ES-I3 (cell line): Measurements from ENCODE around the gene CEP128.

ENCODE experiments used
- H3K36me3 ChIP-seq: 2 replicates; pipeline ENCODE4 v1.6.1; 2013; ENCODE audit warnings: mild to moderate bottlenecking, low read length, control low read depth, moderate library complexity; ENCODE audit not compliant: insufficient read depth
- H3K4me1 ChIP-seq: 2 replicates; pipeline ENCODE4 v1.6.1; 2013; ENCODE audit warnings: mild to moderate bottlenecking, control low read depth, low read length; ENCODE audit not compliant: insufficient read depth
- H3K9ac ChIP-seq: 2 replicates; pipeline ENCODE4 v1.6.1; 2013; ENCODE audit warnings: low read depth, mild to moderate bottlenecking, low read length, moderate library complexity
- H3K9me3 ChIP-seq: 2 replicates; pipeline ENCODE4 v1.6.1; 2013; ENCODE audit warnings: mild to moderate bottlenecking, low read length, moderate library complexity; ENCODE audit not compliant: control insufficient read depth, insufficient read depth

CEP128 gene

GRCh38 chr14:80941241-80942185 is at the start of gene CEP128:
CEP128 (minus strand) TSS chr14:80941738.
- H3K9me3 ChIP-seq: no peaks in the 10 kb centered on the region
- H3K9ac ChIP-seq: peak within 1 kb of the TSS; percentile 69
- no peaks in the 10 kb centered on the region for H3K4me1 ChIP-seq
- H3K36me3 ChIP-seq: no peaks in the 10 kb centered on the region

- H3K9me3 ChIP-seq: no peaks in the 10 kb centered on the region
- H3K36me3 ChIP-seq: no peaks in the 10 kb centered on the region
- no peak overlapping the region for H3K9ac ChIP-seq
- H3K4me1 ChIP-seq: no peaks in the 10 kb centered on the region
Observed at GRCh38 chr14:80988735-80989429, 47.3 kb upstream of the CEP128 start.

- Histone ChIP-seq H3K4me1 (no peaks in the 10 kb centered on the region), H3K9ac (no peak overlapping the region), H3K9me3 (no peaks in the 10 kb centered on the region), H3K36me3 (no peaks in the 10 kb centered on the region)
Observed at GRCh38 chr14:80988192-80988591, 46.7 kb upstream of the CEP128 start.

- H3K9ac ChIP-seq: no peak overlapping the region
- no peaks in the 10 kb centered on the region for H3K36me3 ChIP-seq
- H3K4me1 ChIP-seq: no peaks in the 10 kb centered on the region
- H3K9me3 ChIP-seq: no peaks in the 10 kb centered on the region
Observed at GRCh38 chr14:80987235-80988032, 45.9 kb upstream of the CEP128 start.

GRCh38 chr14:80982711-80983110 is 41.2 kb upstream of the CEP128 start:
- H3K9ac ChIP-seq: no peak overlapping the region
- no peaks in the 10 kb centered on the region for H3K4me1 ChIP-seq
- no peaks in the 10 kb centered on the region for H3K36me3 ChIP-seq
- H3K9me3 ChIP-seq: no peaks in the 10 kb centered on the region

DNA sequence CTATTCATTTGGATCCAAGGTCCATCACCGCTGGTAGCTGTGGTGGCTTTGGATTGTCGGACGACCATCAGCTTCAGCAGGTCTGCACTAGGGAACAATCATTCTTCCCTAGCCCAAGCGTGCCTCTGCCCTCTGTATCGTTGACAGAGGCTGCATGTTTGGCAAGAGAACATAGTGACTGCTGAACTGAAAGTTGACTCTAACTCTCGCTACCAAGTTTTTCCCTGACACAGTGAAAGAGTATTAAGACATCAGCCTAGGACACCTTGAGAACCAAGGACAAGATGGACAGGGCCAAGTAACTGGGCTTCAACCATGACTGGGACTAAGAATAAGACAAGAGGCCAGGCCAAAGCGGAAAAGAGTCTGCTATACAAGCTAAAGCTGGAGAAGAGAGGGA is 40.1 kb upstream of the CEP128 start:
- Histone ChIP-seq H3K9ac (no peak overlapping the region), H3K4me1 (no peaks in the 10 kb centered on the region), H3K36me3 (no peaks in the 10 kb centered on the region), H3K9me3 (no peaks in the 10 kb centered on the region)

- H3K9me3 ChIP-seq: no peaks in the 10 kb centered on the region
- no peak overlapping the region for H3K9ac ChIP-seq
- no peaks in the 10 kb centered on the region for H3K4me1 ChIP-seq
- H3K36me3 ChIP-seq: no peaks in the 10 kb centered on the region
Observed at GRCh38 chr14:80981156-80981555, 39.6 kb upstream of the CEP128 start.

- H3K9ac ChIP-seq: no peak overlapping the region
- no peaks in the 10 kb centered on the region for H3K9me3 ChIP-seq
- H3K36me3 ChIP-seq: no peaks in the 10 kb centered on the region
- no peaks in the 10 kb centered on the region for H3K4me1 ChIP-seq
Observed at GRCh38 chr14:80979951-80980350, 38.4 kb upstream of the CEP128 start.

GRCh38 chr14:80978403-80978802 is 36.9 kb upstream of the CEP128 start:
- Histone ChIP-seq H3K9me3 (no peaks in the 10 kb centered on the region), H3K9ac (no peak overlapping the region), H3K36me3 (no peaks in the 10 kb centered on the region), H3K4me1 (no peaks in the 10 kb centered on the region)

- H3K9ac ChIP-seq: no peak overlapping the region
- H3K36me3 ChIP-seq: no peaks in the 10 kb centered on the region
- no peaks in the 10 kb centered on the region for H3K4me1 ChIP-seq
- H3K9me3 ChIP-seq: no peaks in the 10 kb centered on the region
Observed at GRCh38 chr14:80977221-80977620, 35.7 kb upstream of the CEP128 start.

GRCh38 chr14:80974679-80975078 is 33.1 kb upstream of the CEP128 start:
- Histone ChIP-seq H3K36me3 (no peaks in the 10 kb centered on the region), H3K9ac (no peak overlapping the region), H3K9me3 (no peaks in the 10 kb centered on the region), H3K4me1 (no peaks in the 10 kb centered on the region)

- Histone ChIP-seq H3K9me3 (no peaks in the 10 kb centered on the region), H3K36me3 (no peaks in the 10 kb centered on the region), H3K9ac (no peak overlapping the region), H3K4me1 (no peaks in the 10 kb centered on the region)
Observed at GRCh38 chr14:80973931-80974641, 32.5 kb upstream of the CEP128 start.

- Histone ChIP-seq H3K9me3 (no peaks in the 10 kb centered on the region), H3K36me3 (no peaks in the 10 kb centered on the region), H3K4me1 (no peaks in the 10 kb centered on the region), H3K9ac (no peak overlapping the region)
Observed at GRCh38 chr14:80965037-80965436, 23.5 kb upstream of the CEP128 start.

DNA sequence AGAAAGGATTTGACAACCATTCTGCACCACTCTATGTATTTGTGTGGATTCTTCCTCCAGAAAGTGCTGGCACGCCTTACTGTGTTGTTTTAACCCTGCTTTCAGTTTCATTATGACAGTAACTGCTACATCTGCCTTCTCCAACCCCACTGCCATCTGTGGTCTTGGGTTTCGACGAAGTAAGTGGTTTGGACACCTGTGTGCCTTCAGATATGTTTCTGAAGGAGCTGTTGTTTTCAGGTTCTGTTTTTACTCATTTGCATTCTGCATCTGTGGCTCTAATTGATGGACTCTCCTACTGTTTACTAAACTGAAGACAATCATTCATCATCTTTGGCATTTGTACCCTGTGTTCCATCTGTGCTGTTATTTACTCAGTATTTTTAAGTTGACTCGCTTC is 18.0 kb upstream of the CEP128 start:
- Histone ChIP-seq H3K36me3 (no peaks in the 10 kb centered on the region), H3K9me3 (no peaks in the 10 kb centered on the region), H3K4me1 (no peaks in the 10 kb centered on the region), H3K9ac (no peak overlapping the region)
